OCI-LY3 (cell line): ENCODE measurements around the gene IGFBP6.

ENCODE experiments used
- H2AFZ ChIP-seq: fragments of 200-600, 300-600 bp; shearing (Covaris generic); 2 replicates; pipeline ENCODE4 v1.6.0; 2014; ENCODE audit warnings: antibody characterized with exemption, low read depth, low read length
- H3K27ac ChIP-seq: fragments of 200-600, 300-600 bp; sonication (generic); 2 replicates; pipeline ENCODE4 v1.5.1; 2014; ENCODE audit warnings: mild to moderate bottlenecking, low read length, moderate library complexity, mixed read lengths
- H3K27me3 ChIP-seq: fragments of 200-600, 300-600 bp; sonication (generic); 2 replicates; pipeline ENCODE4 v1.6.1; 2014; ENCODE audit warnings: low read depth, low read length, mixed read lengths
- H3K36me3 ChIP-seq: fragments of 200-600, 300-600 bp; sonication (generic); replicated peaks from 2 replicates; pipeline ENCODE3; 2014; ENCODE audit warnings: low read depth, low read length, mixed read lengths
- H3K4me1 ChIP-seq: fragments of 300-600, 200-600 bp; sonication (generic); 2 replicates; pipeline ENCODE4 v1.6.1; 2014; ENCODE audit warnings: low read length, mixed read lengths
- H3K4me2 ChIP-seq: fragments of 200-600, 300-600 bp; sonication (generic); 2 replicates; pipeline ENCODE4 v1.6.1; 2014; ENCODE audit warnings: low read length, mixed read lengths
- H3K4me3 ChIP-seq: fragments of 300-600, 200-600 bp; sonication (generic); 2 replicates; pipeline ENCODE4 v1.5.1; 2014; ENCODE audit warnings: antibody characterized with exemption, mild to moderate bottlenecking, low read length, moderate library complexity
- H3K79me2 ChIP-seq: fragments of 300-600, 200-600 bp; shearing (Covaris generic); 2 replicates; pipeline ENCODE4 v1.6.1; 2014; ENCODE audit warnings: mild to moderate bottlenecking, low read length, mixed read lengths
- H3K9ac ChIP-seq: fragments of 300-600, 200-600 bp; shearing (Covaris generic); 2 replicates; pipeline ENCODE4 v1.6.0; 2014; ENCODE audit warnings: mild to moderate bottlenecking, low read length, moderate library complexity
- H3K9me3 ChIP-seq: fragments of 200-600, 300-600 bp; shearing (Covaris generic); 2 replicates; pipeline ENCODE4 v1.6.1; 2014; ENCODE audit warnings: low read length, mixed read lengths; ENCODE audit not compliant: insufficient read depth
- H4K20me1 ChIP-seq: fragments of 200-600, 300-600 bp; sonication (generic); 2 replicates; pipeline ENCODE4 v1.6.1; 2016; ENCODE audit warnings: low read length, mixed read lengths; ENCODE audit not compliant: insufficient read depth
- EZH2phosphoT487 ChIP-seq: fragments of 200-600 bp; shearing (Covaris generic); IDR thresholded peaks from 2 replicates; pipeline ENCODE4 v1.6.1; 2018; ENCODE audit warnings: antibody characterized with exemption, mixed run types, low read depth
- TF ChIP-seq, protein P1 (sequence below): fragments of 200-600, 300-600 bp; sonication (generic); IDR thresholded peaks from 2 replicates; pipeline ENCODE4 v1.5.1; 2014; ENCODE audit warnings: antibody characterized with exemption, low read length, low read depth

The IGFBP6 gene

DNA sequence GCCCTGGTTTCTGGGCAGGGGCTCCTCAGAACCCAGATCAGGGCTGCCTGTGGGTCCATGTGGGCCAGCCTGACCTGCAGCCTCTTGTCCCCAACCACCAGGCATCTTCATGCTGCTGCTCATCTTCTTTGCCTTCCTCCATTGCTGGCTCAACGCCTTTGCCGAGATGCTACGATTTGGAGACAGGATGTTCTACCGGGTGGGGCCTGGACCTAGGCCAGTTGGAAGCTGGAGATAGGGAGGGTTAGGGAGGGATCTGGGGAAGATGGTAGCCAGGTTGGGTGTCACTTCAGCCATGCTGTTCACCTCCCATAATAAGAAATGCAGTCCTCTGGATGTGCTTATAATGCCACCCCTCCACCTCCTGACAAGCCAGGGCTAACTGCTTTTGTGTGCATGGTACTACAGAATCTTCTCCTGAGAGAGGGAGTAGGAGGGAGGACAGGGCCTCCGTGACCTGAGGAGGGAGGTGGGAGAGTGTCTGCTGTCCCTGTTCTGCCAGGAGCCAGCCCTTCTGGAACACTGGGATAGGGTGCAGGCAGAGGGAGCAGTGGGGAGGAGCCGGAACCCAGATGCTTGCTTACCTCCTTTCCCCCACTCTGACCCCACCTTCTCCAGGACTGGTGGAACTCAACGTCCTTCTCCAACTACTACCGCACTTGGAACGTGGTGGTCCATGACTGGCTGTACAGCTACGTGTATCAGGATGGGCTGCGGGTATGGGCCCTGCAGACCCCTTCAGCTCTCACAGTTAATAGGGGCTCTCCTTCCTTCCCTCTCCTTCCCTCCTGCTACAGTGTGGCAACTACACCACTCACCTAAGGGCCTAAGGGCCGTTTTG, 23.4 kb downstream of the IGFBP6 start:
- H3K4me2 ChIP-seq, result no peak overlapping the region
- H4K20me1 ChIP-seq, result no peaks in the 10 kb centered on the region
- no peaks in the 10 kb centered on the region for H3K36me3 ChIP-seq
- H3K9me3 ChIP-seq, result no peaks in the 10 kb centered on the region
- H2AFZ ChIP-seq, result no peak overlapping the region
- no peak for TF ChIP-seq EZH2phosphoT487
- TF ChIP-seq, protein P1, sequence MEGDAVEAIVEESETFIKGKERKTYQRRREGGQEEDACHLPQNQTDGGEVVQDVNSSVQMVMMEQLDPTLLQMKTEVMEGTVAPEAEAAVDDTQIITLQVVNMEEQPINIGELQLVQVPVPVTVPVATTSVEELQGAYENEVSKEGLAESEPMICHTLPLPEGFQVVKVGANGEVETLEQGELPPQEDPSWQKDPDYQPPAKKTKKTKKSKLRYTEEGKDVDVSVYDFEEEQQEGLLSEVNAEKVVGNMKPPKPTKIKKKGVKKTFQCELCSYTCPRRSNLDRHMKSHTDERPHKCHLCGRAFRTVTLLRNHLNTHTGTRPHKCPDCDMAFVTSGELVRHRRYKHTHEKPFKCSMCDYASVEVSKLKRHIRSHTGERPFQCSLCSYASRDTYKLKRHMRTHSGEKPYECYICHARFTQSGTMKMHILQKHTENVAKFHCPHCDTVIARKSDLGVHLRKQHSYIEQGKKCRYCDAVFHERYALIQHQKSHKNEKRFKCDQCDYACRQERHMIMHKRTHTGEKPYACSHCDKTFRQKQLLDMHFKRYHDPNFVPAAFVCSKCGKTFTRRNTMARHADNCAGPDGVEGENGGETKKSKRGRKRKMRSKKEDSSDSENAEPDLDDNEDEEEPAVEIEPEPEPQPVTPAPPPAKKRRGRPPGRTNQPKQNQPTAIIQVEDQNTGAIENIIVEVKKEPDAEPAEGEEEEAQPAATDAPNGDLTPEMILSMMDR, result no peak
- H3K27me3 ChIP-seq, result no peaks in the 10 kb centered on the region
- no peaks in the 10 kb centered on the region for H3K79me2 ChIP-seq
- no peaks in the 10 kb centered on the region for H3K4me1 ChIP-seq
- H3K4me3 ChIP-seq, result no peak overlapping the region
- no peak overlapping the region for H3K9ac ChIP-seq
- H3K27ac ChIP-seq, result no peak overlapping the region

DNA sequence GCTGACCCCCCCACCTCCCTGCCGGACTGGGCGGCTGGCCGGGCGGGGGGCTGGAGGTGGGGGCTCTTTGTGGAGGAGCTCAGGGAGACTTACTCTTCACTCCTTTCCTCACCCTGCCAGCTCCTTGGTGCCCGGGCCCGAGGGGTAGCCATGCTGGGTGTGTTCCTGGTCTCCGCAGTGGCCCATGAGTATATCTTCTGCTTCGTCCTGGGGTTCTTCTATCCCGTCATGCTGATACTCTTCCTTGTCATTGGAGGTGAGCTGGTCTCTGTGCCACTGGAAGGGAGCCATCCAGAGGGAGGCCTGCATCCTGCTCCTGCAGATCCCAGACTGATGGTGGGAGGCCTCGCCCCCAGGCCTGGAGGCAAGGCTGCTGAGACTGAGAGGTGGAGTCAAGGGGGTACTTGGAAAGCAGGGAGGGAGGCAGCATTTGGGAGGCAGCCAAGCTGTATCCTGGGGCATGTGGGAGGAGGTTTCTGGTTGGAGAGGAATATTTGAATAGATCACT, 25.5 kb downstream of the IGFBP6 start:
- TF ChIP-seq EZH2phosphoT487, result no peak
- TF ChIP-seq, protein P1, result no peak
- Histone ChIP-seq H2AFZ (no peak overlapping the region), H3K27me3 (peaks cover 4% of the 10 kb centered on the region), H3K4me3 (no peak overlapping the region), H3K79me2 (no peaks in the 10 kb centered on the region), H3K9me3 (no peaks in the 10 kb centered on the region), H3K9ac (no peak overlapping the region), H3K4me2 (no peak overlapping the region), H4K20me1 (no peaks in the 10 kb centered on the region), H3K27ac (no peak overlapping the region), H3K36me3 (no peaks in the 10 kb centered on the region), H3K4me1 (no peaks in the 10 kb centered on the region)

DNA sequence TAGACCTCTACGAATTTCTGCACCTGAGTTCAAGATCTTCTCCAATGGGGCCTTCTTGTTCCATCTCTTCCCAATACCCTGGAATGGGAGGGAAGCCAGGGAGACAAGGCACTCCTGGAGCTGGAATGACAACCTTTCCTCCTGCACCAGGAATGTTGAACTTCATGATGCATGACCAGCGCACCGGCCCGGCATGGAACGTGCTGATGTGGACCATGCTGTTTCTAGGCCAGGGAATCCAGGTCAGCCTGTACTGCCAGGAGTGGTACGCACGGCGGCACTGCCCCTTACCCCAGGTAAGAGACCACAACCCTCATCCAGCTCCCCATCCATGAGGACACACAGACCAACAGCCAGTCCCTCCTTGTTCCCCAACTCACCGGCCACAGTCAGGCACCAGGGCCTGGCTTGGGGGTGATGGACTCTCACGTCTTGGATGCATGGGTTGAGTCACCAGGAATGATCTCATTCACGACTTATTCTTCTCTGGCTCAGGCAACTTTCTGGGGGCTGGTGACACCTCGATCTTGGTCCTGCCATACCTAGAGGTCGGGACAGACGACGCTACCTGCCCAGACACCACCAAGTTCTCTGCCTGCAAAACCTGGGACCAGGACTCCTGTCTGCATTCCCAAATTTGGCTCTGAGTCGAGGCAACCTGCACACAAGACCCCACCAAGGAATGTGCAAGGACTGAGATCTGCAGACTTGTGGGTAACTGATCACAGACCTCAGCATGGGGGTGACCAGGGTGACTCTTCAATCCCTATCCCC, 26.3 kb downstream of the IGFBP6 start:
- Histone ChIP-seq H4K20me1 (no peaks in the 10 kb centered on the region), H3K27me3 (peaks cover 7% of the 10 kb centered on the region), H3K4me1 (no peaks in the 10 kb centered on the region), H2AFZ (no peak overlapping the region), H3K27ac (no peak overlapping the region), H3K4me3 (no peak overlapping the region), H3K9me3 (no peaks in the 10 kb centered on the region), H3K36me3 (no peaks in the 10 kb centered on the region), H3K9ac (no peak overlapping the region), H3K4me2 (no peak overlapping the region), H3K79me2 (no peaks in the 10 kb centered on the region)
- no peak for TF ChIP-seq EZH2phosphoT487
- TF ChIP-seq, protein P1, result no peak

DNA sequence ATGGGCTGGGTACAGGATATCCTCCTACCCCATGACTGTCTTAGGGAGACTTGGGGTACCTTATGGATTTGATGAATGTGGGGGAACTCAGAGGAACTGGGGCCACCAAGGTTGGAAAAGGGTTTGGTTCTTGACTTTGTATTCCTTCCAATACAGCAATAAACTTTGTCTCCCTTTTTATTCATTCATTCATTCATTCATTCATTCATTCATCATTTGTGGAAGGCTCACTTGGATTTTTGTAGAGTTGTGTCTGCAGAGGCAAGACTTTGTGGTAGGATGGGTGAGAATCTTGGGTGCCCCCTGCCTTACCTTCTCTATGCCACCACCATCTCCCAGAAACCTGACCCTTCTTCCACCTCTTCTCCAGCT, 26.9 kb downstream of the IGFBP6 start:
- TF ChIP-seq, protein P1, result no peak
- TF ChIP-seq EZH2phosphoT487, result no peak
- Histone ChIP-seq H3K27ac (no peak overlapping the region), H3K27me3 (peaks cover 12% of the 10 kb centered on the region), H2AFZ (no peak overlapping the region), H3K4me1 (no peaks in the 10 kb centered on the region), H3K9me3 (no peaks in the 10 kb centered on the region), H3K79me2 (no peaks in the 10 kb centered on the region), H3K4me2 (no peak overlapping the region), H3K36me3 (no peaks in the 10 kb centered on the region), H3K4me3 (no peak overlapping the region), H4K20me1 (no peaks in the 10 kb centered on the region), H3K9ac (no peak overlapping the region)
